ENCODE measurements around the gene OR13D1.
"Not testable (repeated sequence)": the region's sequence is repeated elsewhere in the genome, so short reads cannot be mapped to it uniquely, and the experiment has no call there.

Gene OR13D1, protein sequence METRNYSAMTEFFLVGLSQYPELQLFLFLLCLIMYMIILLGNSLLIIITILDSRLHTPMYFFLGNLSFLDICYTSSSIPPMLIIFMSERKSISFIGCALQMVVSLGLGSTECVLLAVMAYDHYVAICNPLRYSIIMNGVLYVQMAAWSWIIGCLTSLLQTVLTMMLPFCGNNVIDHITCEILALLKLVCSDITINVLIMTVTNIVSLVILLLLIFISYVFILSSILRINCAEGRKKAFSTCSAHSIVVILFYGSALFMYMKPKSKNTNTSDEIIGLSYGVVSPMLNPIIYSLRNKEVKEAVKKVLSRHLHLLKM

DNA sequence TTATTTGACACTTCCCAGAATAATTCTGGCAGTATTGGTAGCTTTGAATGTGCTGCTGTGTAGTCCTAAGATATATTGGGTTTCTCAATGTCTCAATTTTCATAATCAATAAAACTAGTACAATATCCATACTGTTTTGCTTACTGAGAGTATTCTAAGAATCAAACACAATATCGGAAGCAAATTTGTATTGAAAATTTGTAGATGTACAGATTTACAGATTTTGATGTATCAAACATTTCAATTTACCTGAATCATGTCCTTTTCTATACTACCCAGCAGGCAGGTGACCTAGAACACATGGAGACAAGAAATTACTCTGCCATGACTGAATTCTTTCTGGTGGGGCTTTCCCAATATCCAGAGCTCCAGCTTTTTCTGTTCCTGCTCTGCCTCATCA is at the start of gene OR13D1:
Gene OR13D1, plus strand, starts transcription at position 301 of the 400 bp plus-strand sequence. Its CDS starts 0 bp downstream, at position 301.
- no peak for DNase-seq (ENCODE audit: low spot score)

DNA sequence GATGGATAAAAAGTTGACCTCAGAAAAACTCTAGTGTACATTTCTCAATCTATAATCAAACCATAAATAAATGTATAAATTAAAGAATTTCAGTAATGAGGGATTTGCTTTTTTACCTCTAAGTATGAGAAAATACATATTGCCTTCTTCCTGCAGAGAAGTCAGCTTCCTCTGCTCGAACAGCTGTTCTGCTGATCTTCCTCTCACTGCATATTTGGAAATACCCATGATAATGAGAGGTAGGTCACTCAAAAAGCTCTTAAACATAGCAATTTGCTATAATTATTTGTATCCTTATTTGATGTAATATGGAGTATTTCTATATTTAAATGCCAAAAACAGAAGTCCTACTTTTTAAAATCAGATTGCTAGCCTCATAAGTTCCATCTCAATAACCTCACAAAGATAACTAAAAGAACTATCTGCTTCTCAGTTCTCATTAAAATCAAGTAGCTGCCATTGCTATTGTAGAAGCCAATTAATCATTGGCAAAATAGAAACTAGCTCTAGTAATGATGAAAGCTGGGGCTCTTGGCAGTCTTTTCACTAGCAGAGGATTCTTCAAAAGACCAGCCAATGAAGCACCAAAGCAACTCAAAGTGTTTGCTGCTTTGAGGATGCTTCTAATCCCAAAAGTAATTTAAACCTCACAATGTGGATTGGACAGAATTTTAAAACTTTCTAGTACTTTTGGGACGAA is 35.7 kb upstream of the OR13D1 start:
- DNase-seq (ENCODE audit: low spot score), result no peak

DNA sequence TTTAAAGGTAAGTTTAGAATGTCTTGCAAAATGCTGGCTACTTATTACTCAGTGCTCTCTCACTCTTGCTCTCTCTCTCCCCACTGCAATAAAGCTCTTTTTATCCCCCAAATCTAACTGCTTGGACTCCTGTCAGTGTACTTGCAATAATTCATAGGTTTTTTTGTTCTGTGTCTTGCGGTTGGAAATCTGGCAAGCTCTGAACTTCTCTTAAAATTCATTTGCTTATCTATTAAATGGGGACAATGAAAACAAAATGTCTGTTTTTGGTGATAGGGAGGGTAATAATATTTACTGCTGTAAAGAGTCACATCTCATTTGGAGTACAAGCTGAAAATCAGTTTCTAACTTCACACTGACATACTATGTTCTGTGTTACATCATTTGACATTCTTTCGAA is 18.7 kb upstream of the OR13D1 start:
- no peak for DNase-seq (ENCODE audit: low spot score)

DNA sequence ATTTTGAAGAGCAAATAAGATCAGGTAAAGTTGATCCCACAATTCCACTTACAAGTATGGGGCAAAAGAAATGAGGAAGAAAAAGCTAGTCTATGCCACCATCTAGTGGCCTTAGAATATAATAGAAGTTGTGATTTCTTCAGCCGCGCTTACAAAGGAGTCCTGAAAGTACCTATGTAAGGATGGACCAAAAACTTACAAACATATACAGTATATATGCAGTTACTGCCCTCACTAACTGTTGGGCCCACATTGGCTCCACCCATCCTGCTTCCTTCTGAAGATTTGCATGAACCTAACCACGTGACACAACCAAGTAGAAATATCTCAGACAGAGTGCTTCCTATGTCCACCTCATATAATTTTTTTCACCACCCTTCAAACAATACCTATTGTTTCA is 11.7 kb upstream of the OR13D1 start:
- peak; percentile 69 for DNase-seq (ENCODE audit: low spot score)

DNA sequence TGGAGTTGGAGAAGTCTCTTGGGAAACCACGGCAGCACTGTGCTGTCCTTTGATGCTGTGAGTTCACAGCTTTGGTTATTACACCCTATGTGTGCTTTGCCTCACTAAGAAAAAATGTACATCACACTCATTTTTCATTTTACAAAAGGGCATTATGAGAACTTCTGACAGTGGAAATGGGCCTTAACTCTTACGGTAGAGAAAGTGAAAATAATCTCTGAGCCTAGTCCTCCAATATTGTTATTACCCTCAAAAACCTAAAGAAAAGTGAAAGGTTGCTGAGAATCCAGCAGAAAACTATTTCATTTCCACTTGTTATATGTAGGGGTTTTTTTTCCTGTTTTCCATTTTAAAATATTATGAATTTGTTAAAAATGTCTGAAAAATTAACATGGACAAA is 8.2 kb upstream of the OR13D1 start:
- no peak for DNase-seq (ENCODE audit: low spot score)

DNA sequence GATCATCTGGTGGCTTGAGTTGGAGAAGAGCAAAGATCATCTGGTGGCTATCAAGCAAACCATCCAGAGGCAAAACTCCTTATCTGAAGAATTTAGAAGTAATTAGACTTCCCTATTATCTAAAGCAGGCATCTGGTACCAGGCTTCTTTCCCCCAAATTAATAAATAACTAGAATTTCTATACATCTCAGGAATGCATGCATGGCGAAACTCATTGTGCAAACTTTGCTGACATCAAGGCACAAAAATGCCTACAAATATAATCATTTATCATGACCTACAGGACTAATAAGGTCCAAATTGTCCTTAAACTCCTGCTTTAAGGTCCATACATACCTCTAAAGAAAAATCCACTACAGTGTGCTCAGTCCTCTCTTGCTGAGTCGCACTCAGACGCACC is 6.0 kb downstream of the OR13D1 start:
- no peak for DNase-seq (ENCODE audit: low spot score)

DNA sequence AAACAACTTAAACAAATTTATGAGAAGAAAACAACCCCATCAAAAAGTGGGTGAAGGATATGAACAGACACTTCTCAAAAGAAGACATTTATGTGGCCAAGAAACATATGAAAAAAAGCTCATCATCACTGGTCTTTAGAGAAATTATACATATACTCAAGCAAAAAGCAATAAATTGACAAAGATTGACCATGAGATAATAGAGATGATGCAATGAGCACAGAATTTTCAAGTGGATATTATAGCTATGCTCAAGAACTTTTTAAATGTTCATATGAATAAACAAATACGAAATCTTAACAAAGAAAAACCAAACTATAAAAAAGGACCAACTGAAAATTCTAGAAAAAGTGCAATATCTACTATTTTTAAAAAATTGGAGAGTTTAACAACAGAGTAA is 14.4 kb downstream of the OR13D1 start:
- not testable (repeated sequence) for DNase-seq (ENCODE audit: low spot score)

DNA sequence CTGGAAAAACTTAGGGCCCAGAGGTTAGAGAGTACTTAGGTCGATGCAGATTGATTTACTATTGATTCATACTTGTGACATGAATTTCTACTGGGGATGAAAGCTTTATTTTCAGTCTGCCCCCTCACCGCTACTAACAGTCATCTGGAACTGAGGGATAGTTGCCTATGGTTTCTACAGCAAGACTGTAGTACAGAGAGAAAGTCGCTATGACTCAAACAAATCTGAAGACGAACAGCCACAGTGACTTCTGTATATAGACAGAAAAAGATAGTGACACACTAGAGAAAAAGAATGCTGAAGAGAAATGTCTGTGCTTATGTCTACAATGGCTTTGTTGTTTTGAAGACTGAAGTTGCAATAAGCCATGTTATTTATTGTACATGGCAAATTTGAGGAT is 17.3 kb downstream of the OR13D1 start:
- no peak for DNase-seq (ENCODE audit: low spot score)

DNA sequence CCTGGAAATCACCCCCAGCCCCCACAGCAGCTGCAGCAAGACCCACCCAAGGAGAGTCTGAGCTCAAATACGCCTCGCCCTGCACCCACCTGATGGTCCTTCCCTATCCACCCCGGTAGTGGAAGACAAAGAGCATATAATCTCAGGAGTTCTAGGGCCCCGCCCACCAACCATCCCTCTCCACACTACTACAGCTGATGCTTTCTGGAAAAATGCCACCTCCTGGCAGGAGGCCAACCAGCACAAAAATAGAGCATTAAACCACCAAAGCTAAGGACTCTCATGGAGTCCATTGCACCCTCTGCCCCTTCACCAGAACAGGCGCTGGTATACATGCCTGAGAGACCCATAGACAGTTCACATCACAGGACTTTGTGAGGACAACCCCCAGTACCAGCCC is 30.7 kb downstream of the OR13D1 start:
- DNase-seq (ENCODE audit: low spot score), result no peak

DNA sequence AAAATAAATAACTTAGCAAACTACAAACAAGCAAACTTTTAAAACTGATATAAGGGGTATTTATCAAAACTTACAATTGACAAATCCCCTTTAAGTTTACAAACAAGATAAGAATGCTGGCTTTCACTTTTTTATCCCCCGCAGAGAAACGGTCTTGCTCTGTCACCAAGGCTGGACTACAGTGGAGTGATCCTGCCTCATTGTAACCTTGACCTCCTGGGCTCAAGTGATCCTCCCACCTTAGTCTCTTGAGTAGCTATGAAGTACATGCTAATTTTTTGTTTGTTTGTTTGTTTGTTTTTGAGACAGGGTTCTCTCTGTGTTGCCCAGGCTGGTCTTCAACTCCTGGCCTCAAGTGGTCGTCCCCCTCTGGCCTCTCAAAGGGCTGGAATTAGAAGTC is 44.1 kb downstream of the OR13D1 start:
- DNase-seq (ENCODE audit: low spot score), result no peak

DNA sequence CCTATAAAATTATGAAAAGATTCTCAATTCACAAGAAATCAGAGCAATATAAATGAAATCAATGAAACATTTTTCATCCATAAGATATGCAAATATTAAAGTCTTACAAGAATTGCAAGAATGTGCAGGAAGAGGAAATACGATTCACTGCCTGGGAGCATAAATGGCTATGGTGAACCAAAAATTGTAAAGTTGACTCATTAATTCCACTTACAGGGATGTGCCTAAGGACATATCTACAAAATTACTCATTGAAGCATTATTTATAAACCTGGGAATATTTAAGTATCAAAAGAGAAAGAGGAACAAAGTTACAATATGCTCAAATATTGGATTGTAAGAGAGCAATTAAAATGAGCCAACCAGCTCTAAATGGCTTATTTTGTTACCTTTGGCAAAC is 46.3 kb downstream of the OR13D1 start:
- no peak for DNase-seq (ENCODE audit: low spot score)

DNA sequence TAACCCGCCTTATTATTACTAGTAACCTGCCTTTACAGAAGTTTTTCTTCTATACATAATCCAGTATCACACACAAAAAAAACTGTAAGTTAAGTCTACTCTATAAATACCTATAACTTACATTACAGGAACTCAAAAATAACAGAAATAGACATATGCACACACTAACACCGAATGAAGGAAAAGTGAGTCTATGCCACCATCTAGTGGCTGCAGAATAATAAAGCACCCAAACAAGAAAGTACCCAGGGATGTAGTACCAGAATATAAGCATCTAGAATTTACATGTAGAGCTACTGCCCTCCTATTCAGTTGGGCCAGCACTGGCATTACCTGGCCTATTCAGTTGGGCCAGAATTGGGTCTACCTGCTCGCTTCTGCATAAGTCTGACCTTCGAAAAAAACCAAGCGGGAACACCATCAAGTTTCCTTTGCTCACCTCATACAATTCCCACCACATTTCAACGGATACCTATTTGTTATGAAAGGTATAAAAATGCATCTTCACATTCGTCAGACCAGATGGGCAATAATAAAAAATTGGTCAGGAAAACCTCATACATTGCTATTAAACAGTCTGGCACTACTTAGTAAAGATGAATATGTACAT is 49.2 kb downstream of the OR13D1 start:
- DNase-seq (ENCODE audit: low spot score), result peak; percentile 83
